ENCODE measurements around the gene PDIA2.

DNA sequence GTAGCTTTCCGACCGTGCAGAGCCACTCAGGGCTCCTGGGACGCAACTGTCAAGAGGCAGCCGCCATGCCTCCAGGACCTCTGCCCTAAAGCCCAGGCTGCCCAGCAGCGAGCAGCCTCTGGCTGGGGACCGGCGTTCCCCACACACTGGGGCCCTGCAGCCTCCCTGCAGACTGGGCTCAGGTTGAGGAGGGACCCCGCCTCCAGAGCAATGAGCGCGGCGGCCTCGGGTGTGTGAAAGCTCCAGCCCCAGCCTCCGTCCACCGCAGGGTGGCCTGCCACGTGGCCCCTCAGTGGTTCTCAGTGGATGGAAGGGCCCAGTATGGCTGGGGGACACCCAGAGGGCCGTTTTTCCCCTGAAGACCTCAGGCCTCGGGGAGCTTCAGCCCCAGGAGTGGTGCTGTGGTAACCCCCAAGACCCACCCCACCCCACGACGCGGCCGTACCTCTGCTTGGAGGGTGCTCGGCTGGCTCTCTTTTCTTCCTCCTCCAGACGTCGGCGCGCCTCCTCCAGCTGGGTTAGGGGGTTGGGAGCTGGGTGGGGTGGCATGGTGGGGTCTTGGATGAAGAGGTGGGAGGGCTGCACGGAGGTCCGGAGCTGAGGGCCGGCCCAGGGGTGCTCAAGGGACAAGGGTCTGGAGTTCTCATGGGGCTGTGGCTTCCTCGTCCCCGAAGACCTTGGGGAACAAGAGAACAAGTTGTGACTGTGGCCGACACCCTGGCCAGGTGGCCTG lies 10.2 kb downstream of the PDIA2 start:
- TF ChIP-seq EP300 (IDR thresholded peaks at IDR 0.05) (no peak), CTCF (IDR thresholded peaks at IDR 0.05) (no peak)

Data from upper lobe of left lung (tissue), 4 donors.